HG02642 (cell line): ENCODE measurements around the gene EIF4H.
"Not testable (repeated sequence)": the region's sequence is repeated elsewhere in the genome, so short reads cannot be mapped to it uniquely, and the experiment has no call there.

Source experiments
- ATAC-seq: cut with Tn5 transposase; IDR thresholded peaks from one replicate; pipeline ENCODE4 v1.9.1; 2021; ENCODE audit warnings: mild to moderate bottlenecking; ENCODE audit not compliant: unreplicated experiment, poor library complexity

Gene EIF4H

GRCh38 chr7:74174606-74175082, 488 bp downstream of the EIF4H start:
- peak; percentile 32 for ATAC-seq

DNA sequence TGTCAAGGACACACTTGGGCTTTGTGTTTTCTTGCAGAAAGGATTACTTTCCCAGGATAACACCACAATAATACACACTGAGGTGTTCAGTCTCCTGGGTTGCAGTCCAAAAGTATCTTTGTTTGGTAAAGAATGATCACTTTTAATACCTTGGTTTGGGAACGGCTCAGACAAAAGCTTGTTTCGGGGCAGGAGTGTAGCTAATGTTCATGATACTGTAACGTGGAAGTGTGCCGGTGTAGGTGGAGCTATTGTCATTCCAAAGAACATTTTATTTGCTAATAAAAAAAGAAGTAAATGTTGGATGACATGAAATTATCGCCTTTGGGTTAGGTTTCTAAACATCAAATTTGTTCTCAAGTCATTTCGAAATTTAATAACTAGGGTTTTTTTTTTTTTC, 1.2 kb downstream of the EIF4H start:
- ATAC-seq = no peak

- no peak for ATAC-seq
These were observed 2.4 kb downstream of the EIF4H start for GRCh38 chr7:74176555-74176954.

DNA sequence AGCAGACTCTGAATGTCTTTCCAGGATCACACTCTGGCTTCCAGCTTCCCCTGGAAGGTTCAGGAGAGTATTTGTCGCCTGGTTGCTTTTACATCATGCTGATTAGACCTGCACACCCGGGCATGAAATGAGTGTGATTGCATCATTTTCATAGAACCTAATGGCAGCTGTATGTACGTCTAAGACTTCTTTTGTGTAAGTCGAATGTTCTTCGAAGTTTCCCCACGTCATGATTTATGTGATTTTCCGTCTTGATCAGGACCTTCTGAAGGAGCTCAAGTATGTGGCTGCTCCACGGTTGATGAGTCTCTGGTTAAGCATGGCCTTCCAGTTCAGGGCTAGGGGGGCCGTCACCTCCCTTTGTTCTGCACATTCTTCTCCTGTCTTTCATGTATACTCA, 4.5 kb downstream of the EIF4H start:
- no peak for ATAC-seq

- ATAC-seq = no peak
These were observed 5.9 kb downstream of the EIF4H start for GRCh38 chr7:74179935-74180604.

GRCh38 chr7:74180866-74181265, 6.7 kb downstream of the EIF4H start:
- ATAC-seq = no peak

- ATAC-seq = no peak
These were observed 7.7 kb downstream of the EIF4H start for GRCh38 chr7:74181821-74182220.

DNA sequence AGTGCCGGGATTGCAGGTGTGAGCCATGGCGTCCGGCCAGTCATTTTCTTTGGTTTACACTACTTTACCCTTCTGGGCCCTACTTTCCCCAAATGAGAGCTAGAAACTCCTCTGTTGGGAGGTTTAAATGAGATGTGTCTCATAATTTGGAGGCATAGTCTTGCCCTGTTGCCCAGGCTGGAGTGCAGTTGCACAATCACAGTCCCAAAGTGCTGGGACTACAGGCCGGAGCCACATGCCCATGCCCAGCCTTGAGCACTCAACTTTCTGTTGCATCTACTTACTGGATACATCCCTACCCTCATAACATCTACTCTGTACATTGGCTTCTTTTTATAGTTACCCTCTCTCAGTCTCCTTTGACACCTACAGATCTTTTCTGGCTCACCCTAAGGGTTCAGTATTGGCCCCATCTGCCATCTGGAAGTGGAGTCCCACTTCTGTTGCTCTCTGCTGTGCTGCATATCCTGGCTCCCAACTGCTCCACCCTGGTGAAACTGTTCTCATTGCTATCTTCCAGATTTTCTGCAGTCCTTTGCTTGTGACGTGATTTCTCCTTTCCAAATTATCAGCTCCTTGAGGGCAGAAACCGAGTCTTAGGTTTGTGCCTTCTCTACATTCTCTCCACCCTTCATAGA, 8.4 kb downstream of the EIF4H start:
- ATAC-seq = no peak

DNA sequence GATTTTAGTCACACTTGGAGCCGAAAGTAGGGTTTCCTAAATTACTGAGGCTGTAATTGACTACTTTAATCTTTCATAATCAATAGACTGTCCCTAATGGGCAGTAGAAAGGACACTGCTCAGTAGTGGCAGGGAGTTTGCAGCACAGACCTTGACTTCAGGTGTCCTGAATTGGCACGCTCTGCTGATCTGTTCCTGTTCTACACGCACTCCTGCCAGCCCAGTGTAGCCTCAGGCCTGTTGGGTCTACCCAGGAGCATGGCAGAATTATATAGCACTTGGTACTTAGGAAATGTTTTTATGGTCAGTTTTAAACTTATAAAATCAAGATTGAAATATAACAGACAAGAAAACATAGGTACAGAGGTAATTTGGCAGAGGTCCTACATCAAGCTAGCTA, 9.0 kb downstream of the EIF4H start:
- no peak for ATAC-seq

DNA sequence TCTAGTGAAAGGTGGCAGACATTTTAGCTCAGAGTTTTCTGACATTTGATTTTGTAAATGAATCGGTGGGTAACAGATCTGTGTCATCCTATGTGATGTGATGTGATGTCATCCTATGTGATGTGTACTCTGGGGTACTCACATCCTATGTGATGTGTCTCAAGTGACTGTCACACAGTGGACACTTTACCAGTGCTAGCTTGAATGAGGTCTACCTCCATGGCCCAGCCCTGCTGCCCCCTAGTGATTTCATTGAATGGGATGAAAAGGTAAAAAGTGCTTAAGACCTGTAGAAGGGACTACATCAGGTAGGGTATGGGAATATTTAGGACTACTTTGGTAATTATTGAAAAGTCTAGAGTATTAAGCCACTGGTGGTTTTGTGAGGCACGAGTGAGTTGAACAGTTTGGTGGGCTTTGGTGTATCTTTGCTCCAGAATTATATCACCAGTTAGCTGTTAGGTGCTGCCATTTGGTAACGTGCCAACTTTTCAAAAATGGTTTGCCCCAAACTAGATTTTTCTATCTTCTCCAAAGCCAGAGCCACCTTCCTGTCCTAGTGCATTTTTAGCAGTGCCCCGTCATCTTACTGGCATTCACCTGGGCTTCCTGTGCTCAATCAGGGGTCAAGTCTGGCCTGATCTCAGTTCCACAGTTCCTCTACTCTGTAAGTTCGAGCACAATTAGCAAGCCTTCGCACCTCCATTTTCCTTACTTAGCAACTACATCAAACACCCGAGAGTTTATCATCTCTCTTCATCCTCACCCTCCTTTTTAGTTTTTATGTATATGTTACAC, 9.7 kb downstream of the EIF4H start:
- no peak for ATAC-seq

GRCh38 chr7:74185016-74185415, 10.9 kb downstream of the EIF4H start:
- no peak for ATAC-seq

GRCh38 chr7:74185636-74186035, 11.5 kb downstream of the EIF4H start:
- ATAC-seq = no peak

DNA sequence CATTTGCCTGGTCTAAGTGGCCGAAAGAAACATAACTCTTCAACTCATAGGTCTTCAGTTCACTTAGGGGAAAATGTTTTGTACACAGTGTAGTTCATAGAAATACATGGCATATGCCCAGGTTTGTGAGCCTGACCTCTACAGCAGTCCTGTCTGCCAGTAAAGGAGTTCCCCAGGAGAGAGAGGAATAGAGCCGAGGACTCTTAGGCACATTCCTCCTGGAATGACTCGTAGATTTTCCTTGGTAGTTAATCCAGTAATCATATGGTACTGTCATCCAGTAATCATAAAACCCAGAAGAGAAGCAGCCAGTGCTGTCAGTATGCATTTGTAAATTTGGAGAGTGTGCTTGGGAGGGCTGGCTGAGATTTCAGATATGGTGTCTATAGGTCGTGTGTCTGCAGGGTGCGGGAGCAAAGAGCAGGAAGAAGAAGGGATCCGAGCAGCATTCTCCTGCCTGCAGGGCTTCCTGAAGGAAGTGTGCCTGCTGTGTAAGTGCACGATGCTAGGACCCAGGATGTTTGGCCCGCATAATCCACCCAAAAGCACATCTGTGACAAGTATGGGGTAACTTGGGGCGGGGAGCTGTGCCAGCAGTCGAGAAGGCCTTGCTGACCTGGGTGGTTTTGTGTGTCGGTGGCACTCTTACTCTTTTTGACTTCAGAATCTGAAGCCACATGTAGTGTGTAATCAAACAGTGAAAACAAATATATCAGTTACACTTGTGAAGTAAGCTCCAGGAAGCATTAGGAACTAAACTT, 13.9 kb downstream of the EIF4H start:
- ATAC-seq = no peak

- no peak for ATAC-seq
These were observed 16.1 kb downstream of the EIF4H start for GRCh38 chr7:74190259-74190658.

- ATAC-seq = no peak
These were observed 17.1 kb downstream of the EIF4H start for GRCh38 chr7:74191231-74191630.

- ATAC-seq = no peak
These were observed 18.9 kb downstream of the EIF4H start for GRCh38 chr7:74193054-74193453.

- no peak for ATAC-seq
These were observed 19.8 kb downstream of the EIF4H start for GRCh38 chr7:74193913-74194312.

DNA sequence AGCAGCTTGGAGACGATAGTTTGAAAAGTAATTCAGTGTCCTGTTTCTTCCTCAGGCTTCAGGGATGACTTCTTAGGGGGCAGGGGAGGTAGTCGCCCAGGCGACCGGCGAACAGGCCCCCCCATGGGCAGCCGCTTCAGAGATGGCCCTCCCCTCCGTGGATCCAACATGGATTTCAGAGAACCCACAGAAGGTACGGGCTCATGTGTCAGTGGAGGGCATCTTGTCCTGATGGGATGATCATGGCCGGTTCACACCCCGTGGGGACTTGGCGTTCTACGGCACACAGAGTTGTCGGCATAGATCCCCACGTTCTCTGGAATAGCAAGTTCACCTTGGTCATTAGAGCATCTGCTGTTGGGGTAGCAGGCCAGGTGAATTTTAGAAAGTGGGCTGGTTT, 20.5 kb downstream of the EIF4H start:
- ATAC-seq = no peak

DNA sequence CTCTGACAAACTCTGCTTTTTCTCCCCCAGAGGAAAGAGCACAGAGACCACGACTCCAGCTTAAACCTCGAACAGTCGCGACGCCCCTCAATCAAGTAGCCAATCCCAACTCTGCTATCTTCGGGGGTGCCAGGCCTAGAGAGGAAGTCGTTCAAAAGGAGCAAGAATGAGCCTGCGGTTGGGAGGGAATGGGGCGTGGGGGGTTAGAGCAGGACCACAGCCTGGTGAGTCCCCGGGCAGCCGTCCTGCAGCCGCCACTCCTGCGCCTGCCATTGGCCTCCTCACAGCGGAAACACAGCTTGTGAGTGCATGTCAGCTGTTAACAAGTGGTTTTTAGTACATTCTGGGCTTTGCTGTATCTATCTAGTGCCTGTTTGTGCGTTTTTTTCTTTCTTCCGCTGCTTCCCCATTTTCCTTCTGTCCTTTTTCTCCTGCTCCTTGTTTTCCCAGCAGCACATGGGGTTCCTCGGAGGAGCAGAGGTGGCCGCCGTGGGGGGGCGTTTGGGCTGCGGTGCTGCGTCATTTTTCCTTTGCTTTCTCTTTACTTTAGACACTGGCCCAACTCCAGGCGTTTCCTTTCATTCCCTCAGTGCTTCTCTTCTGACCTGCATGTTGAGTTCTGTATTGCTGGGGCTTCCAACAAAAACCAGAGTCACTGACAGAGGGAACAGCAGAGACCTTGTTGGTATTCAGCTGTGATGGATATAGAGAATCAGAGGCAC, 21.1 kb downstream of the EIF4H start:
- not testable (repeated sequence) for ATAC-seq
